Activated gamma-delta T cell treated with Interleukin-2 at 50 U/mL for 16 hours (primary cell): Measurements from ENCODE around the gene POLR2E.
"Not testable (repeated sequence)": the region's sequence is repeated elsewhere in the genome, so short reads cannot be mapped to it uniquely, and the experiment has no call there.

Source experiments
- DNase-seq: peaks from one replicate; pipeline ENCODE4 v3.0.0-alpha.2; 2020

POLR2E gene

DNA sequence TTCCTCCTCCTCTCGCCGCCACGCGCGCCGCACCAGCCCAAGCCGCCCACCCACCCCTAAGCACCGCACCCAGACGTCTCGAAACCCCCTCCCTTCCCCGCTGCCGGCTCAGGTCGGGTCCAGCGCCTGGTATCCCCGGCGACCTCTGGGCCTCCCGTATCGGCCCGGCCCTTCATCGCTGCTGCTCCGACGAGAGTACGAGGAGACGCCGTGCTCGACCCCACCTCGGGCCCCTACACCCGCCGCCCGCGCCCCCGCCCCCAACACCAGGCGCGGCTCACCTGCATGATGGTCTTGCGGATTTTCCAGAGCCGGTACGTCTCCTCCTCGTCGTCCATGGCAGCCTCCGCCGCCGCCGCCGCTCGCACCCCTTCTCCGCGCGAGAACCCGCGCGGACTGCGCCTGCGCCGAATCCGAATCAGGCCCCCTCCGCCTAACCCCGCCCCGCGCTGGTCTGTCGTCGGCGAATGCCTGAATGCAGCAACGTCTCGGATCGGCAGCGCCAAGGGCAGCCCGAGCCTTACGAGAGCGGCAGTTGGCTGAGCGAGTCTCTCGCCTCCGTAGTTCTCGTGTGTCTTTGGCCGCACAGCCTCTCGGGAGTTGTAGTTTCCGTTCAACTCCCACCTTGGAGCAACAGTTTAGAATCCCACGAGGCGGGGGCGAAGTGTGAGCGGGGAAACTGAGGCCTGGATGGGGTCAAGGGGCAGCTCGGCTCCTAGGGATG lies at the start of gene POLR2E:
POLR2E (minus strand) TSS at position 398 of the 724 bp plus-strand sequence; CDS start at position 338, 60 bp downstream.
- DNase-seq, result peak; percentile 98

DNA sequence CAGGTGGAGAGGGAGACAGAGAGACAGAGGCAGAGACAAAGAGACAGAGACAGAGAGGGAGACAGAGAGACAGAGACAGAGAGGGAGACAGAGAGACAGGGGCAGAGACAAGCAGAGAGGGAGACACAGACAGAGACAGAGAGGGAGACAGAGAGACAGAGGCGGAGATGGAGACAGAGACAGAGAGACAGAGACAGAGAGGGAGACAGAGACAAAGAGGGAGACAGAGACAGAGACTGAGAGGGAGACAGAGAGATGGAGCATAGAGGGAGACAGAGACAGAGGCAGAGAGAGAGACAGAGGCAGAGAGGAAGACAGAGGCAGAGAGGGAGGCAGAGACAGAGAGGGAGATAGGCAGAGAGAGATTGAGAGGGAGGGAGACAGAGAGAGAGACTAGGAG lies 49.6 kb upstream of the POLR2E start:
- no peak for DNase-seq

DNA sequence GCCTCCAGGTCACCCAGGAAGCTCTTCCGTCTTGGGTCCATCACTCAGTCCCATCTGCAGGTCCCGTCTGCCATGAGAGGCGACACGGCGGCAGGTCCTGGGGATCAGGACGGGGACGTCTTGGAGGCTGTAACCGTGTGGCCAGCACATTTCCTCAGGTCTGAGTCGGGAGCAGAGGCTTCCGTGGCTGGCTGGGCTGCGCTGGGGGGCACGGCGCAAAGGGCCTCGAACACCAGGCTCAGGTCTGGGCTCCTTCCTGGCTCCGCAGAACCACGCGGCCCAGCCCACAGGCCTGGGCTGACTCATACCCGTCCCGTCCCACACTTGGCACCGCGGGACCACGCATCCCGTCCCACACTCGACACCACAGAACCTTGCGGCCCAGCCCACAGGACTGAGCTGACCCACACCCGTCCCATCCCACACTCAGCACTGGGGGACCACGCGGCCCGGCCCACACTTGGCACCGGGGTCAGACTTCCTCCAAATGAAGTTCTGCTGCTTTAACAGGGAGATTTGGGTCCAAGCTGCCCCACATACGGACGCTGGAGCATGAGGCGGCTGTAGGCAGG lies 48.7 kb upstream of the POLR2E start:
- DNase-seq, result no peak

DNA sequence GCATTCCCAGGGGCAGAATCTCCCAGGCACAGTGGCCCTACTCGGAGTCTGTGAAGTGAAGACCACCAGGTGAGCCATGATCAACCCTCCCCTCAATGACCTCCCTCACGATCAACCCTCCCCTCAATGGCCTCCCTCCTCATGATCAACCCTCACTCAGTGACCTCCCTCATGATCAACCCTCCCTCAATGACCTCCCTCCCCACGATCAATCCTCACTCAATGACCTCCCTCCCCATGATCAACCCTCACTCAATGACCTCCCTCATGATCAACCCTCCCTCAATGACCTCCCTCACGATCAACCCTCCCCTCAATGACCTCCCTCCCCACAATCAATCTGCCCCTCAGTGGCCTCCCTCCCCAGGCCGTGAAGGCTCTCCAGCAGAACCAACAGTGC lies 46.8 kb upstream of the POLR2E start:
- DNase-seq, result no peak

DNA sequence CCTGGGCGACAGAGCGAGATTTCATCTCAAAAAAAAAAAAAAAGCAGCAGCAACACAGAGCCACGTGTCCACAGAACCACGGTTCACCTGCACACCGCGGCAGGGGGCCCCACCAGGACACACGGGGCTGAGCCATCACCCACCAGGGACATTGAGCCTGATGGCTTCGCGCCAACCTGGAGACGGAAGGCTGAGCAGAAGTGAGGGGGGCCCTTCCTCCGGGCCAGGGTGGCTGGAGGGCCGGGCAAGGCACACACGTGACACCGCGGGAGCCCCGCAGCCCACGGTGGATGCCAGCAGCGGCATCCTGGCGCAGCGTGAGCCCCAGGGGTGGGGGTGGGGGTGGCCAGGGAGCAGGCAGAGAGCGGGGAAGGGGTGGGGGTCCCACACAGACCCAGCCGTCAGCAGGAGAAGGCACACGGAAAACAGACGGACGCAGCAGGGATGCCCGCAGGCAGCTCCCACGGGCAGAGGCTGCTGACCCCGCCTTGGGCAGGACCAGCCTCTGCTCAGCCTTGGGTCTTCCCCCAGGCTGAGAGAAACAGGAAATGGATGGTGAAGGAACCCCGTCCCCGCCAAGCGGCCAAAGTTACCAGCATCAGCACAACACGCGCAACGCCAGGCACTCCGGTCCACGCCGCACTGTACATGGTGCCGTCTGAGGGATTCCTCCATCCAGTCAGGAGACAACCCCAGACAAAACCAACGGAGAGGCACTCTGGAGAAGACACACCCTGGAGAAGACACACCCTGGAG lies 45.3 kb upstream of the POLR2E start:
- DNase-seq, result no peak

DNA sequence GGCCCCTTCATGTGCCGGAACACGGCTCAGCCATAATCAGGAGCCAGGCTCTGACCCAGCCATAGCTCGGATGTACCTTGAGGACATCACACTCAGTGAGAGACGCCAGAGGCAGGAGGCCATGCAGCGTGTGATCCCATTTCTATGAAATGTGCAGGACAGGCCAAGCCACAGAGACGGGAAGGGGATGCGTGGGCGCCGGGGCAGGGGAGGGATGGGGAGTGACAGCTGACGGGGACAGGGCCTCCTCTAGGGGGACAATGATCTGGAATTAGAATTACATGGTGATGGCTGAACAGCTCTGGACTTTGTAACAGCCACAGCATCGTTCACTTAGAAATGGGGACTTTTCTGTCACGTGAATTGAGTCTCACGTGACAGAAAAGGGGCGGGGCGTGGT lies 44.0 kb upstream of the POLR2E start:
- DNase-seq, result no peak

DNA sequence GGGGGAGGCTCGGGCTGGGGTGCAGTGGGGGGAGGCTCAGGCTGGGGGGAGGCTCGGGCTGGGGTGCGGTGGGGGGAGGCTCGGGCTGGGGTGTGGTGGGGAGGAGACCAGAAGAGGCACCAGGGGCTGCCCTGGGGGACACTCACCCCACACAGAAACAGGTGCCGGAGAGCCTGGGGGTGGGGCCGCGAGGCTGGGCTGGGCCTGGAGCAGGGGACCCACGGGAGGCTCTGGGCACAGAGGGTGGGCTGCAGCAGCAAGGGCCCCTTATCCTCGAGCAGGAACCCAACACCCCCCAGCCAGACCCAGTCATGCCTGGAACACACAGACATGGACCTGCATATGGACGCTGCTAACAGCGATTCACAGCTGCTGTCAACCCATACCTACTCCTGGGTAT lies 42.9 kb upstream of the POLR2E start:
- DNase-seq, result no peak

DNA sequence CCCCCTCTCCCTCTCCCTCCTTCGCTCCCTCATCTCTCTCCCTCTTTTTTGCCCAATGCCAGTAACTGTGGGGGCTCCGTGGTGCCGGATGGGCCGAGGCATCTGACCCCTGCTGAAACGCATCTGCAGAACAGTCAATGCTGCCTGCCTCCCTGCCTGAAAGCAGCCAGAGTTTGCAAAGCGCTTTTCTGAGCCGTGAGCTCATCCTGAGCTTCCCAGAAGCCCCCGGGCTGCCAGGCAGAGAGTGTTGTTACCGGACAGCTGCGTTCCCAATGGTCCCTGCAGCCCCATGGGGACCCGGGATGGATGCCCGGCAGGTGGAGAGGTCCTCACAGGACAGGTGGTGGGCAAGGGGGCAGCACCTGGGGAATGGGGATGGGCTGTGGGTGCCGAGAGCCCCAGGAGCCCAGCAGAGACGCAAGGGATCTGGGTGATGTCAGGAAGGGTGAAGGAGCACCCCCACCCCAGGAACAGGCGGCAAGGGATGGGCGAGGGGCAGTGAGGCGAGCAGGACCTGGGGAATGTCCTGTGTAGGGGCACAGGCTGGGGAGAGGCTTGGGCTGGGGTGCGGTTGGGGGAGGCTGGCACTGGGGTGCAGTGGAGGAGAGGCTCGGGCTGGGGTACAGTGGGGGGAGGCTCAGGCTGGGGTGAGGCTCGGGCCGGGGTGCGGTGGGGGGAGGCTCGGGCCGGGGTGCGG lies 41.6 kb upstream of the POLR2E start:
- DNase-seq, result no peak

DNA sequence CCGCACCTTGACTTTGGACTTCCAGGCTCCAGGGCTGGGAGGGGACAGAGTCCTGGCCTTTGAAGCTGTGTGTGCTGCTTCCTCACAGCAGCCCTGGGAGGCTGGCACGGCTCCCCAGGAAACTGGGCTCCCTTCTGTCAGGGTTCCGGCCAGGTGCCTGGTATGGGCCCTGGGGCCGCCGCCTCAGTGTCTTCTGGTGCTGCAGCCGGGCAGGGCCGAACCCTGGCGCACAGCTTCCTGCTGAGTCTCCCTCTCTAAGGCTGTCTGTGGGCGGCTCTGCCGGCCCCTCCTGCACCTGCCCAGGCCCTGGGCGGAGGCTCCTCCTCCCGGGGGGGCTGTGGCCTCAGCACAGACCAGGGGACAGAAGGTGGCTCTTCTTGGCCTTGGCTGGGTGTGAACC lies 41.0 kb upstream of the POLR2E start:
- no peak for DNase-seq

DNA sequence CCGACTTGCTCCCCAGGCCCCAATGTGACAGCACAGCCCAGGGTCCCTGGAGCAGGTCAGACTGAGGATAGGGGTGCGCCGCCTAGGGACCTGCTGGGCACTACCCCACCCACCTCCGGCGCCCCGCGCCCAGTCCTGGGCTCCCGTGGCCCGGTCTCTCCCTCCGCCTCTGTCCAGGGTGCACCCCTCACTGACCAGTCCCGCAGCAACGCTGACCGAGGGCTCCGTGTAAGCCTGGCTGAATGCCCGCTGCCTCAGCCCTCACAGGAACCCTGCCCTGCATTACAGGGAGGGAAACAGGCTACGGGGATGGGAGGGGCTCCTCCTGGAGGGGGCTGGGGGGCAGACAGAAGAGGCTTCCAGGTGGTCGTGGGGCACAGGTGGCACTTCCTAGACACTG lies 40.3 kb upstream of the POLR2E start:
- no peak for DNase-seq

DNA sequence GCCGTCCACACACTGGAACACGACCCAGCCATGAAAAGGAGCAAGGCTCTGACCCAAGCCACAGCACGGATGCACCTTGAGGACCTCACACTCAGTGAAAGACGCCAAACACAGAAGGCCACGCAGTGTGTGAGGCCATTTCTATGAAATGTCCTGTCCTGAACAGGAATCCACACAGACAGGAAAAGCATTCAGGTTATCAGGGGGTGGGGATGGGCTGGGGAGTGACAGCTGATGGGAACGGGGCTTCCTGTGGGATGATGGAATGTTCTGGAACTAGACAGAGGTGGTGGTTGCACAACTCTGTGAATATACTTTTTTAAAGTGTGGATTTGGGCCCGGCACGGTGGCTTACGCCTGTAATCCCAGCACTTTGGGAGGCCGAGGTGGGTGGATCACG lies 39.3 kb upstream of the POLR2E start:
- no peak for DNase-seq

DNA sequence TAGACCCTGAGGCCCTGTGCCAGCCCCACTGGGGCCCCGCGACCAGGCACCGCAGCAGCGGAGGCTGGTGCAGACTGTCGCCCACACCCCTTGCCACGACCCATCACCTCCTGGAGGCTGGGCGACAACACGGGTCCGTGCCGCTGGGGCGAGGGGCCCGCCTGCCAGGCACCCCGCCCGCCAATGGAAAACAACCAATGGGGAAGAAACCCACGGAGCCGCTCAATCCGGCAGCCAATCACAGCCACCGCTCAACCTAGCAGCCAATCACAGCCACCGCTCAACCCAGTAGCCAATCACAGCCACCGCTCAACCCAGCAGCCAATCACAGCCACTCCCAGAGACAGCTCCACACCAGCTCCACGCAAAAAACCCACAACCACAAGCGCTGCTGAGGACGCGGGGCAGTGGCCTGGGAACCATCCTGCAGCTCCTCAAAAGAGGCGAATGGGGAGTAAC lies 38.3 kb upstream of the POLR2E start:
- DNase-seq, result peak; percentile 65

DNA sequence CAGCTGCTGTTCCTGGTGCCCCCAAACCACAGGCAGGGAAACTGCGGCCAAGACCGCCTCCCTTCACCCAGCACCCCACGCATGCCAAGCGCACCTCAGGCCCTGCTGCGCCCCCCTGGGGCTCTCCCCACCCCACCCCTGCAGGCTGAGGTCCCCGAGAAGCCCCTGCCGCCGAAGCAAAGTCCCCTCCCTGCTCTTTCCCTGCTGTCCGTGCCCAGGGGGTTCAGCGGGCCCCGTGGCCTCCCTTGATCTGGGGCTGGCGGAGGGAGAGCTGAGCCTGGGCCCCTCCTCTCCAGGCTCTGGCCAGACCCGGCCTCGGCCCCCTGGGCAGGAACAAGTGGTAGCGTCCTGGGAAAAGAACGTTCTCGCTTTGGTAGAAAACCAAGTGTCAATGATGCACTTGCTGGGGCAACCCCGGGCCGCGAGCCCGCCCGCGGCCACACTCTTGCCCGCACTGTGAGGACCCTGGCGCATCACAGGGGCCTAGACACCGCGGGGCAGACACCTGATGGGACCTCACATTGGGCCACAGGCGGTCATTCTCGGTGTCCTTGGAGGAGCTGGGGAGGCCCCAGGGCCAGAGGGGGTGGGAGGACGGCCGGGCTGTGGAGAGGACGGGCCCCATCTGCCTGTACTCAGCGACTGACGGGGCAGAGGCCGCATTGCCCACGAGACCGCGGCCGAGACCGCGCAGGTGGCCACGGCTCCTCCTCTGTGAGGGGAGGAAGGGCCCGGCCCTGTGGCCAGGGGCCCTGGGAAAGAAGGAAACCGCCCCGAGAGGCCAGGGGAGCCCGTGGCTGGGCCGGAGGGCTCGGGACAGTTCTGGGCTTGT lies 37.6 kb upstream of the POLR2E start:
- DNase-seq, result peak; percentile 17

DNA sequence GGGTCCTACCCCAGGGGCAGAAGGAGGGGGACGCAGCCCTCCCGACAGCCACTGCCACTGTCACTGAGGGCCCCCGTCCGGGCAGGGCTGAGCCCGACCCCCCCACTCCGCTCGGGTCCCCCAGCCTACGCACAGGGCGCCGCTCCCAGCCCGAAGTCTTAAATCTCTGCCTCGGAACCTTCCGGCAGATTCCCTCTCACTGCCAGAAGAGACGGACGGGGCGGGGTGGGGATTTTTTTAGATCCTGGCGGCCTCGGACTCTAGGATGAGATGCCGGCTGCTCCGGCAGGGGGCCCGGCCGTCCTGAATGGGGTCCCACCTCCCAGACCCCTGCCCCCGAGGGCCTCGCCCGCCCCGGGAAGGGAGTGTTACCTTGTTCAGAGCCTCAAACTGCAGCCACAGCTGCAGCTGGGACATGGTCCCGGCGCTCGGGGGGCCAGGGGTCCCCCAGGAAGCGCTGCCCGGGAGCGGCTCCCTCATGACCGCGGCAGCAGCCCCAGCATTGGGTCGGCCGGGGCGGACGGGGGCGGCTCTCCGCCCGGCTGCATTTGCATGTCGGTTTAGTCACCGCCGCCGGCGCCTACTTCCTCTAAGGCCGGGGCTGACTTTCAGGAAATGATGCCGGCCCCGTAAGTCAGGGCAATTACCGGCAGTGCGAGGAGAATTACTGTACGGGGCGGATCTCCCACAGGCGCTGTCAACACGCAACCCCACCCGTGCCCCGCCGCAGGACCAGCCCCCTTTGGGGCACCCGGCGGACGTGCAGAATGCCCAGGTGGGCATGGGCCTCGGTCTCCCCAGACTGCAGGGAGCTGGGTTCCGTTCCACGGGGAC lies 36.8 kb upstream of the POLR2E start:
- DNase-seq, result peak; percentile 82

DNA sequence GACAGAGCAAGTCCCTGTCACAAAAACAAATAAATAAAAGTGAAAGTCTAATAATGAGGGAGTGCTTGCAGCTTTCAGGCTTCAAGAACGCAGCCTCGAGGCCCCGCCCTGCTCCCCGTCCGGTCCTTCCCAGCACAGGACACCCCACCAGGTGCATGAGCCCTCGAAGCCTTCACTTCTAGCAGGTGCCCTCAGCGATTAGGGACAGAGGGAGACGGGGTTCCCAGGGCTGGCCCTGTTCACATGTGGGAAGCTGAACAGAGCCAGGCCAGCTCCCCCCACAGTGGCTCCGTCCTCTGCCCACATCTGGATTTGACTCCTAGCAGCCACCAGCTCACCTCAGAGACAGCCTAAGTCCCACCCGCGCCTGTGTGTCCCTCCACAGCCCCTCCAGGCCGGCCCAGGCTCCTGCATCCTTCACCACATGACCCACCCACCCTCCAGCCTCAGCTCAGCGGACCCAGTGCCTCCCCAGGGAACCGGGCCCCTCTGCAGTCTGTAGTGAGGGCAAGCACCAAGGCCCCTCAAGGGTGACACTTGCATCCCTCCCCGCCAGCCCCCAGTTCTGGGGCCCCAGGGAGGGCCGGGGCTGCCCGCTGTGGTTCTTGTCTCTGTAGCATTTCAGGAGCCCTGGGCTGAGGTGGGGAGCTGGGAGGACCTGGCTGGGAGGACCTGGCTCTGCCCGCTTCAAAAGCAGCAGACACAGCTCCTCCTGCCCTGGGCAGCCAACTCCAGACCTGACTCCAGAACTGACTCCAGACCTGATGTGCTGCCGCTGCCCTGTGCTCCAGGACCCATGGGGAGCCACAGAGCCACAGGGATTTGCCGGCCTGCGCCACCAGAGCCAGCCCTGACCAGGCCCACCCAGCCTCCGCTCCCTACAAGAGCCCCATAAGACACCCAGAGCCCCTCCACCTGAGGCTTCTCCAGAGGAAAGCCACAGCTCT lies 35.9 kb upstream of the POLR2E start:
- no peak for DNase-seq

DNA sequence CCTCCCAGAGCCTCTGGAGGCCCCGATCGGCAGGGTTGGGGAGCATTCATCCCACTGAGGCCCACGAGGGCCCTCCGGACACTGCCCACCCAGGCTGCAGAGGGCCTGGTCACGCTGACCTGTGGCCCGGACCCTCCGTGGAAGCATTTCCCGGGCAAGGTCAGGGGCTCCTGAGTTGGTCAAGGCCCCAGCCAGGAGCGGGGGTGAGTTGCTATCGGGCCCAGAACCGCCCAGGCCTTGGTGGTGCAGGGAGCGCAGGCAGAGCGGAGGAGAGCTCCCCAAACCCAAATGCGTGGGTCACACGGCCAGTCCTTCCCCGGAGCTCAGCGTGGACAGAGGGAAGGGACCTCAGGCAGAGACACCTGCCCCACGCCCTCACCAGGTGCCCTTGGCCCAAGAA lies 34.4 kb upstream of the POLR2E start:
- DNase-seq, result no peak

DNA sequence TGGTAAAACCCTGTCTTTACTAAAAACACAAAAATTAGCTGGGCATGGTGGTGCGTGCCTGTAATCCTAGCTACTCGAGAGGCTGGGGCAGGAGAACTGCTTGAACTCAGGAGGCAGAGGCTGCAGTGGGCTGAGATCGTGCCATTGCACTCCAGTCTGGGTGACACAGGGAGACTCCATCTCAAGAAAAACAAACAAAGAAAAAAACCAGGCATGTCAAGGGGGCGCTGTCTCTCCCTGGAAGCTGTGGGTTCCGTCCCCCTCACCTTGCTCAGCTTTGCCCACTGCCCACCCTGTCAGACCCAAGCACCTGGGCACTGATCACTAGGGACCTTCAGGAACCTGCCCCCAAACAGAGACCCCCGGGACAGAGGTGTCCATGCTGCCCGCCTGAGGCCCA lies 33.9 kb upstream of the POLR2E start:
- DNase-seq, result not testable (repeated sequence)

DNA sequence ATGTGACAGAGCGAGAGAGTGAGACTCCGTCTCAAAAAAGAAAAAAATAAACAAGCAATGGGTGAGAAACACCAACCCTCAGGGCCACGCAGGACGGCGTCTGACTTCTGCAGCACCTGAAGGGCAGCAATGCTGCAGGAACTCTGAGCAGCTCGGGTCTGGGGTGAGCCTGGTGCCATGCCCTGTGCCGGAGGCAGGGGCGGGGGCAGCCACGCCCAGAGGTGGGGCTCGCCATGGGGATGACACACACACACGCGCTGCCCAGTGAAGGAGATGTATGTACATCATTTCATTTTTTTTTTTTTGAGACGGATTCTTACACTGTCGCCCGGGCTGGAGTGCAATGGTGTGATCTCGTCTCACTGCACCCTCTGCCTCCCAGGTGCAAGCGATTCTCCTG lies 32.9 kb upstream of the POLR2E start:
- DNase-seq, result no peak

DNA sequence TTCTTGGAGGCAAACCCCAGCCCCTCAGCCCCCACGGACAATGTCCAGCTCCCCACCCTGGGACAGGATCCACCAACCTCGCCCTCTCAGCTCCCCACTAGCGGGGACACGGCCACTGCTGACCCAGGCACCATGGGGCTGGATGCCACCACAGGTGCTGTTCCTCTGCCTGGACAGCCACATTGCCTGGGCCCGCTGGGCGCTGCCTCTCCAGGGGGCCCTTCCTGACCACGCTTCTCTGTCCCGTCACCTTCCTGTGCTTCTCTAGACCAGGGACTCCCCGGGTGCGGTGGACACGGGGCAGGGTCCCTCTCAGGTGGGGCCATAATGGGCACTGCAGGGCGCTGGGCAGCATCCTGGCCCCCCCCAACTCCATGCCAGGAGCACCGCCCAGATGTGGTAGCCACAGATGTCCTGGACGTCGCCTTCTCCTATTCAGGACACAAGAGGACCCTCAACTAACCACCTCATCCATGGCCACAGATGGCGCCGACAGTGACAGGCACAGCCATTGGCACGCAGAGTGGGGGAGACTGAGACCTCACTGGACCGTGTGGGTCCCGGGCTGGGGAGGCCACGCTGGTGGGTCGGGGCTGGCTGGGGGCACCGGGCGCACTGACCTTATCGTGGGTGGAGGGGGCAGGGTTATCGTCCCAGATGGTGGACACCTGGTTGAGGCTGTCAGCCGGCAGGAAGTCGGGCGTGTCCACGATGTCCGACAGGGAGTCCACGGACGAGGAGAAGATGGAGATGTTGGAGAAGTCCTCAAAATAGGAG lies 32.0 kb upstream of the POLR2E start:
- no peak for DNase-seq
